Keratinocyte (primary cell): ENCODE measurements around the gene RETREG1. TPM values are rescaled to one million over a fixed set of nuclear protein-coding genes. Genes with fewer than 3 reads are reported as not detected.

Experiments
- DNase-seq: peaks from one replicate; pipeline ENCODE4 v3.0.0-alpha.2; 2011; ENCODE audit warnings: low read depth, missing footprints, low spot score
- FAIRE-seq: peaks from 2 replicates; lab custom pipeline; 2011; peaks lifted over from hg19 to GRCh38; lab: Jason Lieb, UNC
- H2AFZ ChIP-seq: 2 replicates; pipeline ENCODE4 v1.6.0; 2012; ENCODE audit warnings: low read length, control low read depth, inconsistent platforms; ENCODE audit not compliant: control insufficient read depth
- H3K27ac ChIP-seq: 2 replicates; pipeline ENCODE4 v1.5.1; 2011; ENCODE audit warnings: low read length; ENCODE audit not compliant: control insufficient read depth, insufficient read depth
- H3K27me3 ChIP-seq: 3 replicates; pipeline ENCODE4 v1.6.0; 2011; ENCODE audit warnings: low read length; ENCODE audit not compliant: control insufficient read depth, insufficient read depth; ENCODE audit errors: extremely low read depth
- H3K36me3 ChIP-seq, 2 experiments: 2 replicates in 1 of 2; 3 replicates in 1 of 2; pipeline ENCODE4 v1.5.1; 2011; ENCODE audit warnings: low read length in 2 of 2, mild to moderate bottlenecking in 1 of 2; ENCODE audit not compliant: control insufficient read depth in 2 of 2, insufficient read depth in 2 of 2; ENCODE audit errors: extremely low read depth in 1 of 2
- H3K4me1 ChIP-seq: 3 replicates; pipeline ENCODE4 v1.5.1; 2011; ENCODE audit warnings: low read length; ENCODE audit not compliant: control insufficient read depth, insufficient read depth; ENCODE audit errors: extremely low read depth
- H3K4me2 ChIP-seq: 3 replicates; pipeline ENCODE4 v1.6.0; 2011; ENCODE audit warnings: low read depth, low read length; ENCODE audit not compliant: control insufficient read depth, insufficient read depth; ENCODE audit errors: extremely low read depth
- H3K4me3 ChIP-seq, 3 experiments: fragments of 200-600 bp in 1 of 3; sonication (generic) in 1 of 3; 2 replicates in 2 of 3; 3 replicates in 1 of 3; pipeline ENCODE4 v1.5.1; 2011 to 2016; ENCODE audit warnings: low read length in 3 of 3, mild to moderate bottlenecking in 3 of 3, control low read depth in 2 of 3, inconsistent platforms in 1 of 3, low read depth in 1 of 3, mixed read lengths in 1 of 3, mixed run types in 1 of 3, moderate library complexity in 1 of 3; ENCODE audit not compliant: control insufficient read depth in 2 of 3, insufficient read depth in 2 of 3; ENCODE audit errors: extremely low read depth in 1 of 3
- H3K79me2 ChIP-seq: 2 replicates; pipeline ENCODE4 v1.6.0; 2012; ENCODE audit warnings: low read length; ENCODE audit not compliant: control insufficient read depth, insufficient read depth
- H3K9ac ChIP-seq: 3 replicates; pipeline ENCODE4 v1.6.0; 2011; ENCODE audit warnings: low read length; ENCODE audit not compliant: control insufficient read depth, insufficient read depth; ENCODE audit errors: extremely low read depth
- H3K9me1 ChIP-seq: 3 replicates; pipeline ENCODE4 v1.6.0; 2011; ENCODE audit warnings: low read length; ENCODE audit not compliant: control insufficient read depth, insufficient read depth; ENCODE audit errors: extremely low read depth
- H3K9me3 ChIP-seq: 2 replicates; pipeline ENCODE4 v1.5.1; 2012; ENCODE audit warnings: low read depth, low read length; ENCODE audit not compliant: control insufficient read depth
- H4K20me1 ChIP-seq: 3 replicates; pipeline ENCODE4 v1.6.0; 2011; ENCODE audit warnings: low read length; ENCODE audit not compliant: control insufficient read depth, insufficient read depth; ENCODE audit errors: extremely low read depth
- EZH2 ChIP-seq: IDR thresholded peaks from one replicate; pipeline ENCODE4 v1.6.1; 2012; ENCODE audit warnings: inconsistent platforms, mild to moderate bottlenecking, low read length, moderate library complexity
- dilution Hi-C: fragments of 300-500 bp; cut with MboI; formaldehyde crosslinking; loops from one replicate; pipeline ENCODE4 v1.7.0; 2020; ENCODE audit warnings: low sequenced_read_pairs; ENCODE audit not compliant: extremely low pct_ligation_motif_present
- polyA plus RNA-seq, 5 experiments: library from polyadenylated mRNA; depleted of rRNA in 3 of 5; stranded (reverse) in 3 of 5; stranded (forward) in 1 of 5; unstranded in 1 of 5; fragments of >200 nt; gene quantifications; 1 replicate in 1 of 5; 2 replicates in 3 of 5; 3 replicates in 1 of 5; pipeline versions ENCODE4 v1.2.1 to v1.2.3, GENCODE V29; 2011 to 2012; ENCODE audit warnings: missing spikeins in 2 of 5, low read depth in 1 of 5, low replicate concordance in 1 of 5
- TF ChIP-seq, protein P1 (sequence below), 3 experiments: IDR thresholded peaks in 1 of 3; conservative IDR thresholded peaks in 1 of 3; optimal IDR thresholded peaks in 1 of 3; 2 replicates in 2 of 3; 3 replicates in 1 of 3; pipeline versions ENCODE3 to v1.5.1; 2011; ENCODE audit warnings: low read length in 3 of 3, mild to moderate bottlenecking in 3 of 3, moderate library complexity in 2 of 3, control low read depth in 1 of 3, inconsistent platforms in 1 of 3; ENCODE audit not compliant: insufficient read depth in 2 of 3; ENCODE audit errors: extremely low read depth in 1 of 3

The RETREG1 gene
- polyA plus RNA-seq, 1 donor (not counting 4 experiments of a cell fraction or from before 2014, with no cell fraction given), result 7.4 TPM

DNA sequence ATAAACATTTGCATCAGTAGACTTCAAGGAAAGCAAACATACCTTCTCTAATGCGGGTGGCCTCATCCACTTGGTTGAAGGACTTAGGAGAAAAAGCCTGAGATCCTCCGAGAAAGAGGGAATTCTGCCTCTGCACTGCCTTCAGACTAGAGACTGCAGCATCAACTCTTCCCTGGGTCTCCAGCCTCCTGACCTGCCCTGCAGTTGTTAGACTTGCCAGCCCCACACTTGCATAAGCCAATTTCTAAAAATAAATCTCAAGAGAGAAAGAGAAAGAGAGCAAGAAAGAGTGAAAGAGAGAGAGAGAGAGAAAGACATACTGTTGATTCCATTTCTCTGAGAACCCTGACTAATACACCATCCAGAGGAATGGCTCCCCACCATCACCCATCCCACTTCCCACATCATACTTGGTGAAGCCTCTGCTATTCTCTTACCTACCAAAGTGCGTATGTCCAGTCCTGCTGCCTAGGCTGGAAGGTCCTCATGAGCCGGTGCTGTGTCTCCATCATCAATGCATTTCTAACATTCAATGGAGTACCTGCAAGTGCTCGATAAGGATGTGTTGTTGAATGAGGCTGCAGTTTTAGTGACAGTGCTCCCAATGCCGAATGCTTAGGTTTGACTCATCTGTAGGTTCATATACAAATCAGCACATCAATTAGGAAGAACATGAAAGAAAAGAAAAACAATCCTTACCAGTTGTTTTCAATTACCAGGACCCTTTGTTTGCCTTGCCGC, 186.3 kb downstream of the RETREG1 start:
- DNase-seq (no peak), FAIRE-seq (no peak)
- dilution Hi-C loops, result no loop called here
- Histone ChIP-seq H2AFZ (no peak overlapping the region), H3K27ac (no peak overlapping the region), H3K9me1 (no peaks in the 10 kb centered on the region), H3K36me3 (no peaks in the 10 kb centered on the region), H3K4me1 (no peaks in the 10 kb centered on the region), H3K79me2 (no peaks in the 10 kb centered on the region), H3K4me3 (no peak overlapping the region), H3K4me2 (no peak overlapping the region), H3K9ac (no peak overlapping the region), H4K20me1 (no peaks in the 10 kb centered on the region), H3K9me3 (no peaks in the 10 kb centered on the region), H3K27me3 (no peaks in the 10 kb centered on the region)
- TF ChIP-seq, protein P1, sequence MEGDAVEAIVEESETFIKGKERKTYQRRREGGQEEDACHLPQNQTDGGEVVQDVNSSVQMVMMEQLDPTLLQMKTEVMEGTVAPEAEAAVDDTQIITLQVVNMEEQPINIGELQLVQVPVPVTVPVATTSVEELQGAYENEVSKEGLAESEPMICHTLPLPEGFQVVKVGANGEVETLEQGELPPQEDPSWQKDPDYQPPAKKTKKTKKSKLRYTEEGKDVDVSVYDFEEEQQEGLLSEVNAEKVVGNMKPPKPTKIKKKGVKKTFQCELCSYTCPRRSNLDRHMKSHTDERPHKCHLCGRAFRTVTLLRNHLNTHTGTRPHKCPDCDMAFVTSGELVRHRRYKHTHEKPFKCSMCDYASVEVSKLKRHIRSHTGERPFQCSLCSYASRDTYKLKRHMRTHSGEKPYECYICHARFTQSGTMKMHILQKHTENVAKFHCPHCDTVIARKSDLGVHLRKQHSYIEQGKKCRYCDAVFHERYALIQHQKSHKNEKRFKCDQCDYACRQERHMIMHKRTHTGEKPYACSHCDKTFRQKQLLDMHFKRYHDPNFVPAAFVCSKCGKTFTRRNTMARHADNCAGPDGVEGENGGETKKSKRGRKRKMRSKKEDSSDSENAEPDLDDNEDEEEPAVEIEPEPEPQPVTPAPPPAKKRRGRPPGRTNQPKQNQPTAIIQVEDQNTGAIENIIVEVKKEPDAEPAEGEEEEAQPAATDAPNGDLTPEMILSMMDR (optimal IDR thresholded peaks at IDR 0.05 in 1 of 3, IDR thresholded peaks at IDR 0.05 in 1 of 3, conservative IDR thresholded peaks at IDR 0.05 in 1 of 3; ENCODE audit: extremely low read depth in 1 of 3, insufficient read depth in 2 of 3, low read length in 3 of 3), result no peak
- TF ChIP-seq EZH2, result no peak

DNA sequence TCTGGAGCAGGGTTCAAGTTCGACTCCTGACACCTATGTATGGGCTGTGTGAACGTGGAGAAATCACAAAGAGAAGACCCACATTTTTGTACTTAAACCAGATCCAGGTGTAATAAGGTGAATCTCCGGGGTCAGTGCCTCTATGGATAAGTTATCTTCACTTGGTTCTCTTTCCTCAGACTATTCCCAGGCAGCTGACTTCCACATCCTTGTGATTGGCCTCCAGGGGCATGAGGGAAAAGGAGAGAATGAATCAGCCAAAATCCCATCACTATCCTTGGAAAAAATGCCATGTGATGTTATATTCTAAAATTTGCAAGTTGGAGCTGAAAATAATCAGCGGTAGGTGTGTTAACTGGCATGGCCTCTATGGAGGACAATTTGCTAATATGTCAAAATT, 188.4 kb downstream of the RETREG1 start:
- no peaks in the 10 kb centered on the region for H3K79me2 ChIP-seq
- TF ChIP-seq, protein P1 (optimal IDR thresholded peaks at IDR 0.05 in 1 of 3, IDR thresholded peaks at IDR 0.05 in 1 of 3, conservative IDR thresholded peaks at IDR 0.05 in 1 of 3; ENCODE audit: extremely low read depth in 1 of 3, insufficient read depth in 2 of 3, low read length in 3 of 3), result peak in 1 of 3 experiments; percentile 6
- TF ChIP-seq EZH2, result no peak
- no peaks in the 10 kb centered on the region for H3K27me3 ChIP-seq
- no peak overlapping the region for H2AFZ ChIP-seq
- no peaks in the 10 kb centered on the region for H4K20me1 ChIP-seq
- H3K9me3 ChIP-seq, result no peaks in the 10 kb centered on the region
- FAIRE-seq (no peak), DNase-seq (no peak)
- no peaks in the 10 kb centered on the region for H3K9me1 ChIP-seq
- dilution Hi-C loops, result no loop called here
- H3K27ac ChIP-seq, result no peak overlapping the region
- H3K4me2 ChIP-seq, result no peak overlapping the region
- H3K4me1 ChIP-seq, result no peaks in the 10 kb centered on the region
- H3K36me3 ChIP-seq, result no peaks in the 10 kb centered on the region
- H3K9ac ChIP-seq, result no peak overlapping the region
- no peak overlapping the region for H3K4me3 ChIP-seq
